ENCODE data around the gene TAS2R40. TPM values are rescaled to one million over a fixed set of nuclear protein-coding genes. Genes with fewer than 3 reads are reported as not detected.
"Not testable (repeated sequence)": the region's sequence is repeated elsewhere in the genome, so short reads cannot be mapped to it uniquely, and the experiment has no call there.

TAS2R40 gene
- total RNA-seq, 1 donor from 2014 or later, result not detected

DNA sequence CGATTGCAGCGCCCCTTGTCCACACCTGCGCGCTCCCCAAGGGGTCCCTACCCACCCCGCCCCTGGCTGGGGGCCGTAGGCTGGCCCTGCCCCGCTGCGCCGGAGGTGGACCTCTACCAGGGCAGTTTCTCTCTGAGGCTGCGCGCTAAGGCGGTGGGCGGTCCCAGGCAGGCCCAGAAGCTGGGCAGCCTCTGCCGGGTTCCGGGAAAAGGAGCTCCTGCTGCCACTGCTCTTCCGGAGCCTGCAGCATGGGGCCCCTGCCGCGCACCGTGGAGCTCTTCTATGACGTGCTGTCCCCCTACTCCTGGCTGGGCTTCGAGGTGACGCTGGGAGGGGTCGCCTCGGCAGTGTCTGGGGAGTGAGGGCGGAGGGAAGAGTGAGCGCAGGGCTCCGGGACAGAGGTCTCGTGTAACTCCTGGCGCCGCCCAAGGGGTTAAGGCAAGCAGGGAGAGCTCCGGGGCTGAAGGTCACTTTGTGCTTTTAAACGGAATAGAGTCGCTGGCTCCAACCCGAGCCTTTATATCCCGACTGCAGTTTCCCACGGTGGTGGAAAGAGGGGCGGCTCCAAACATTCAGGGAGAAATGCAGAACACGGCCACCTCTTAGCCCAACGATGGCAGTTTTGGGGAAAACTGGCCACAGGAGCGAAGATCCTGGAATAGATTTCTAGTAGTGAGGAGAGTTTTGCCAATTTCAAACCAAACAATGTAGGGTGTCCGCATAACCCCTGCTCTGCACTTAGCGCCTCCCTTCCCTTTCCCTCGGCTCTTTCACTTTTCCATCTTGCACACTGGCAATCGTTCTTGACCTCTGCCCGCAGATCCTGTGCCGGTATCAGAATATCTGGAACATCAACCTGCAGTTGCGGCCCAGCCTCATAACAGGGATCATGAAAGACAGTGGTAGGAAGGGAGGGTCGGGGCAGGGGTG lies 41.7 kb downstream of the TAS2R40 start, which contains the start of gene GSTK1:
TSS of gene GSTK1 (plus strand) at position 176 of the 930 bp plus-strand sequence. CDS start at position 249, 73 bp downstream.
- TF ChIP-seq, protein P1, sequence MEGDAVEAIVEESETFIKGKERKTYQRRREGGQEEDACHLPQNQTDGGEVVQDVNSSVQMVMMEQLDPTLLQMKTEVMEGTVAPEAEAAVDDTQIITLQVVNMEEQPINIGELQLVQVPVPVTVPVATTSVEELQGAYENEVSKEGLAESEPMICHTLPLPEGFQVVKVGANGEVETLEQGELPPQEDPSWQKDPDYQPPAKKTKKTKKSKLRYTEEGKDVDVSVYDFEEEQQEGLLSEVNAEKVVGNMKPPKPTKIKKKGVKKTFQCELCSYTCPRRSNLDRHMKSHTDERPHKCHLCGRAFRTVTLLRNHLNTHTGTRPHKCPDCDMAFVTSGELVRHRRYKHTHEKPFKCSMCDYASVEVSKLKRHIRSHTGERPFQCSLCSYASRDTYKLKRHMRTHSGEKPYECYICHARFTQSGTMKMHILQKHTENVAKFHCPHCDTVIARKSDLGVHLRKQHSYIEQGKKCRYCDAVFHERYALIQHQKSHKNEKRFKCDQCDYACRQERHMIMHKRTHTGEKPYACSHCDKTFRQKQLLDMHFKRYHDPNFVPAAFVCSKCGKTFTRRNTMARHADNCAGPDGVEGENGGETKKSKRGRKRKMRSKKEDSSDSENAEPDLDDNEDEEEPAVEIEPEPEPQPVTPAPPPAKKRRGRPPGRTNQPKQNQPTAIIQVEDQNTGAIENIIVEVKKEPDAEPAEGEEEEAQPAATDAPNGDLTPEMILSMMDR (IDR thresholded peaks at IDR 0.05; ENCODE audit: insufficient read depth, low read length, poor library complexity, severe bottlenecking), result no peak
- DNase-seq (ENCODE audit: low read depth), result no peak
- Histone ChIP-seq H3K4me3 (ENCODE audit: low read depth, low read length) (peak within 1 kb of the TSS; percentile 84), H3K27me3 (ENCODE audit: control insufficient read depth, insufficient read depth, low read length) (no peaks in the 10 kb centered on the region), H3K36me3 (ENCODE audit: control insufficient read depth, insufficient read depth, low read length) (no peaks in the 10 kb centered on the region)

- H3K36me3 ChIP-seq (ENCODE audit: control insufficient read depth, insufficient read depth, low read length); DNase-seq (ENCODE audit: low read depth); H3K27me3 ChIP-seq (ENCODE audit: control insufficient read depth, insufficient read depth, low read length): not testable (repeated sequence)
- peak overlapping the region; percentile 84 for H3K4me3 ChIP-seq (ENCODE audit: low read depth, low read length)
These were observed 42.3 kb downstream of the TAS2R40 start for GRCh38 chr7:143264196-143264568.

GRCh38 chr7:143265017-143265693 lies 43.3 kb downstream of the TAS2R40 start:
- DNase-seq (ENCODE audit: low read depth), result no peak
- TF ChIP-seq, protein P1 (IDR thresholded peaks at IDR 0.05; ENCODE audit: insufficient read depth, low read length, poor library complexity, severe bottlenecking), result no peak
- Histone ChIP-seq H3K36me3 (ENCODE audit: control insufficient read depth, insufficient read depth, low read length) (no peaks in the 10 kb centered on the region), H3K27me3 (ENCODE audit: control insufficient read depth, insufficient read depth, low read length) (no peaks in the 10 kb centered on the region), H3K4me3 (ENCODE audit: low read depth, low read length) (no peak overlapping the region)

GRCh38 chr7:143269251-143269650 lies 47.4 kb downstream of the TAS2R40 start:
- TF ChIP-seq, protein P1 (IDR thresholded peaks at IDR 0.05; ENCODE audit: insufficient read depth, low read length, poor library complexity, severe bottlenecking), result no peak
- no peak overlapping the region for H3K4me3 ChIP-seq (ENCODE audit: low read depth, low read length)

GRCh38 chr7:143271240-143271639 lies 49.4 kb downstream of the TAS2R40 start:
- Histone ChIP-seq H3K36me3 (ENCODE audit: control insufficient read depth, insufficient read depth, low read length) (no peaks in the 10 kb centered on the region), H3K27me3 (ENCODE audit: control insufficient read depth, insufficient read depth, low read length) (no peaks in the 10 kb centered on the region), H3K4me3 (ENCODE audit: low read depth, low read length) (no peak overlapping the region)
- TF ChIP-seq, protein P1 (IDR thresholded peaks at IDR 0.05; ENCODE audit: insufficient read depth, low read length, poor library complexity, severe bottlenecking), result no peak
- no peak for DNase-seq (ENCODE audit: low read depth)

More at GRCh38 chr7:143269251-143269650, 47.4 kb downstream of the TAS2R40 start:
- Histone ChIP-seq H3K27me3 (ENCODE audit: control insufficient read depth, insufficient read depth, low read length) (no peaks in the 10 kb centered on the region), H3K36me3 (ENCODE audit: control insufficient read depth, insufficient read depth, low read length) (no peaks in the 10 kb centered on the region)
- DNase-seq (ENCODE audit: low read depth), result no peak

Other genes starting within 250 kb of the TAS2R40 start
- not detected in 2 replicates for gene OR9A2, start 194.9 kb upstream of the TAS2R40 start, total RNA-seq
- not detected in 2 replicates for gene OR6V1, start 169.7 kb upstream of the TAS2R40 start, total RNA-seq
- gene PIP, start 90.0 kb upstream of the TAS2R40 start, total RNA-seq, result not detected in 2 replicates
- not detected in 2 replicates for gene TAS2R39, start 38.6 kb upstream of the TAS2R40 start, total RNA-seq
- 139 and 152 TPM in 2 replicates for gene GSTK1, start 41.4 kb downstream of the TAS2R40 start, total RNA-seq
- gene TMEM139, start 62.9 kb downstream of the TAS2R40 start, total RNA-seq, result 11.9 and 20.5 TPM in 2 replicates
- 24.6 and 26.9 TPM in 2 replicates for gene CASP2, start 66.3 kb downstream of the TAS2R40 start, total RNA-seq
- not detected in 2 replicates for gene CLCN1, start 94.1 kb downstream of the TAS2R40 start, total RNA-seq
- 1.0 and 1.3 TPM in 2 replicates for gene FAM131B, start 140.7 kb downstream of the TAS2R40 start, total RNA-seq
- gene ZYX, start 159.3 kb downstream of the TAS2R40 start, total RNA-seq, result 162 and 218 TPM in 2 replicates
- 7.9 and 27.5 TPM in 2 replicates for gene EPHA1, start 186.8 kb downstream of the TAS2R40 start, total RNA-seq
- not detected in 2 replicates for gene TAS2R60, start 221.4 kb downstream of the TAS2R40 start, total RNA-seq